Measurements from ENCODE around the gene CCDC8.
"Not testable (repeated sequence)": the region's sequence is repeated elsewhere in the genome, so short reads cannot be mapped to it uniquely, and the experiment has no call there.

DNA sequence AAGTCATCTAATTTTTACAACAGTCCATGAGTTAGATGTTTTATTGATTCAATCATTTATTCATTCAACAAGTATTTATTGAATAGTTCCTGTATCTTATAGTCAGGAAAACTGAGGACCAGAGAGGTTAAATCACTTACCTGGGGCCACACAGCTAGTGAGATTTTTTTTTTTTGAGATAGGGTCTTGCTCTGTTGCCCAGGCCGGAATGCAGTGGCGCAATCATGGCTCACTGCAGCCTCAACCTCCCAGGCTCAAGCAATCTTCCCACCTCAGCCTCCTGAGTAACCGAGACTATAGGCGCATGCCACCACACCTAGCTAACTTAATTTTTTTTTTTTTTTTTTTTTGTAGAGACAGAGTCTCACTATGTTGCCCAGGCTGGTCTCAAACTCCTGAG, 22.3 kb upstream of the CCDC8 start:
- TF ChIP-seq, protein P1, sequence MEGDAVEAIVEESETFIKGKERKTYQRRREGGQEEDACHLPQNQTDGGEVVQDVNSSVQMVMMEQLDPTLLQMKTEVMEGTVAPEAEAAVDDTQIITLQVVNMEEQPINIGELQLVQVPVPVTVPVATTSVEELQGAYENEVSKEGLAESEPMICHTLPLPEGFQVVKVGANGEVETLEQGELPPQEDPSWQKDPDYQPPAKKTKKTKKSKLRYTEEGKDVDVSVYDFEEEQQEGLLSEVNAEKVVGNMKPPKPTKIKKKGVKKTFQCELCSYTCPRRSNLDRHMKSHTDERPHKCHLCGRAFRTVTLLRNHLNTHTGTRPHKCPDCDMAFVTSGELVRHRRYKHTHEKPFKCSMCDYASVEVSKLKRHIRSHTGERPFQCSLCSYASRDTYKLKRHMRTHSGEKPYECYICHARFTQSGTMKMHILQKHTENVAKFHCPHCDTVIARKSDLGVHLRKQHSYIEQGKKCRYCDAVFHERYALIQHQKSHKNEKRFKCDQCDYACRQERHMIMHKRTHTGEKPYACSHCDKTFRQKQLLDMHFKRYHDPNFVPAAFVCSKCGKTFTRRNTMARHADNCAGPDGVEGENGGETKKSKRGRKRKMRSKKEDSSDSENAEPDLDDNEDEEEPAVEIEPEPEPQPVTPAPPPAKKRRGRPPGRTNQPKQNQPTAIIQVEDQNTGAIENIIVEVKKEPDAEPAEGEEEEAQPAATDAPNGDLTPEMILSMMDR (IDR thresholded peaks at IDR 0.05; ENCODE audit: poor library complexity, severe bottlenecking), result not testable (repeated sequence)
- TF ChIP-seq EZH2 (IDR thresholded peaks at IDR 0.05; ENCODE audit: borderline replicate concordance, insufficient read depth, low read length, poor library complexity, severe bottlenecking); EP300 (conservative IDR thresholded peaks at IDR 0.05; ENCODE audit: poor library complexity, severe bottlenecking); POLR2AphosphoS5 (IDR thresholded peaks at IDR 0.05): not testable (repeated sequence)

All from neural cell (in vitro differentiated cells).